ENCODE measurements around the gene PDCL2. TPM values are rescaled to one million over a fixed set of nuclear protein-coding genes. Genes with fewer than 3 reads are reported as not detected.

PDCL2 gene
- total RNA-seq, 1 donor from 2014 or later, result not detected

DNA sequence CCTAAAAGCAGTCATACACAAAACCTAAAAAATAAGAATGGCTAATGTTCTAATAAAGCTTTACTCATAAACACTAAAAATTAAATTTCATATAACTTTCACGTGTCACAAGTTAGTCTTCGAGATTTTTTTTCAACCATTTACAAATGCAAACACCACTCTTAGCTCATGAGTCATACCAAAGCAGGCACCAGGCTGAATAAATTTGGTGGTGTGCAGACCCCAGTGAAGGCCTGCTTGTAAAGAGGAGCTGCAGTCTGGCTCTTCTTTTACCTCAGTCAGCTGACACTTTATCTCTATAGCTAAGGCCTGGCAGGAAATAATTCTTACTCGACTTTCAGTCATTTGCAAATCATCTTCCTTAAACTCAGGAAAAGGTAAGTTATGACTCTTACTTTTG, 82.8 kb downstream of the PDCL2 start:
- intact Hi-C loops (cut with micrococcal nuclease), result no loop called here

GRCh38 chr4:55507612-55508011, 84.4 kb downstream of the PDCL2 start:
- no peak overlapping the region for H3K4me3 ChIP-seq
- H3K9me3 ChIP-seq (replicated peaks), result no peaks in the 10 kb centered on the region
- TF ChIP-seq, protein P1, sequence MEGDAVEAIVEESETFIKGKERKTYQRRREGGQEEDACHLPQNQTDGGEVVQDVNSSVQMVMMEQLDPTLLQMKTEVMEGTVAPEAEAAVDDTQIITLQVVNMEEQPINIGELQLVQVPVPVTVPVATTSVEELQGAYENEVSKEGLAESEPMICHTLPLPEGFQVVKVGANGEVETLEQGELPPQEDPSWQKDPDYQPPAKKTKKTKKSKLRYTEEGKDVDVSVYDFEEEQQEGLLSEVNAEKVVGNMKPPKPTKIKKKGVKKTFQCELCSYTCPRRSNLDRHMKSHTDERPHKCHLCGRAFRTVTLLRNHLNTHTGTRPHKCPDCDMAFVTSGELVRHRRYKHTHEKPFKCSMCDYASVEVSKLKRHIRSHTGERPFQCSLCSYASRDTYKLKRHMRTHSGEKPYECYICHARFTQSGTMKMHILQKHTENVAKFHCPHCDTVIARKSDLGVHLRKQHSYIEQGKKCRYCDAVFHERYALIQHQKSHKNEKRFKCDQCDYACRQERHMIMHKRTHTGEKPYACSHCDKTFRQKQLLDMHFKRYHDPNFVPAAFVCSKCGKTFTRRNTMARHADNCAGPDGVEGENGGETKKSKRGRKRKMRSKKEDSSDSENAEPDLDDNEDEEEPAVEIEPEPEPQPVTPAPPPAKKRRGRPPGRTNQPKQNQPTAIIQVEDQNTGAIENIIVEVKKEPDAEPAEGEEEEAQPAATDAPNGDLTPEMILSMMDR (IDR thresholded peaks at IDR 0.05; ENCODE audit: borderline replicate concordance), result no peak
- H3K36me3 ChIP-seq, result no peaks in the 10 kb centered on the region
- intact Hi-C loops (cut with micrococcal nuclease), result no loop called here
- H3K27ac ChIP-seq (replicated peaks), result no peak overlapping the region
- no peak for DNase-seq
- H3K27me3 ChIP-seq (ENCODE audit: low read depth), result no peaks in the 10 kb centered on the region
- peaks cover 19% of the 10 kb centered on the region for H3K4me1 ChIP-seq

More for the DNA sequence above, 82.8 kb downstream of the PDCL2 start:
- no peaks in the 10 kb centered on the region for H3K36me3 ChIP-seq
- peaks cover 19% of the 10 kb centered on the region for H3K4me1 ChIP-seq
- no peak overlapping the region for H3K4me3 ChIP-seq
- H3K27ac ChIP-seq (replicated peaks), result no peak overlapping the region
- no peak for DNase-seq
- no peaks in the 10 kb centered on the region for H3K9me3 ChIP-seq (replicated peaks)
- TF ChIP-seq, protein P1 (IDR thresholded peaks at IDR 0.05; ENCODE audit: borderline replicate concordance), result no peak
- H3K27me3 ChIP-seq (ENCODE audit: low read depth), result no peaks in the 10 kb centered on the region

Other genes with a start within 250 kb of the PDCL2 start
- gene SRD5A3, start 246.0 kb downstream of the PDCL2 start, total RNA-seq, result 6.8 TPM
- gene TMEM165, start 196.3 kb downstream of the PDCL2 start, total RNA-seq, result 41.6 TPM
- 34.2 TPM for gene CLOCK, start 45.3 kb downstream of the PDCL2 start, total RNA-seq
- not detected for gene NMU, start 44.1 kb upstream of the PDCL2 start, total RNA-seq
- not detected for gene EXOC1L, start 227.5 kb upstream of the PDCL2 start, total RNA-seq